ENCODE data around the gene DYRK1A. TPM values are rescaled to one million over a fixed set of nuclear protein-coding genes. Genes with fewer than 3 reads are reported as not detected.

Gene DYRK1A
- total RNA-seq, 6 experiments from 2014 or later: 35.8 to 47.3 (median 42.5) TPM

GRCh38 chr21:37341254-37341960, 25.2 kb upstream of the DYRK1A start:
- peak overlapping the region; percentile 93 for H3K27ac Mint-ChIP-seq
- peaks cover 4% of the 10 kb centered on the region for H3K9me3 Mint-ChIP-seq
- peaks cover 9% of the 10 kb centered on the region; the same call in 1 of the 2 replicates for H3K36me3 Mint-ChIP-seq (ENCODE audit: low read depth)
- no peaks in the 10 kb centered on the region for H3K27me3 Mint-ChIP-seq (ENCODE audit: insufficient read depth)
- no peak for TF ChIP-seq CTCF (IDR thresholded peaks at IDR 0.05)
- peak; percentile 87 for DNase-seq
- peaks cover 51% of the 10 kb centered on the region for H3K4me1 Mint-ChIP-seq (ENCODE audit: low read depth)
- H3K4me3 Mint-ChIP-seq: peak overlapping the region; percentile 65

GRCh38 chr21:37342046-37342632, 24.4 kb upstream of the DYRK1A start:
- H3K36me3 Mint-ChIP-seq (ENCODE audit: low read depth): peaks cover 13% of the 10 kb centered on the region
- H3K9me3 Mint-ChIP-seq: peaks cover 9% of the 10 kb centered on the region
- H3K27me3 Mint-ChIP-seq (ENCODE audit: insufficient read depth): no peaks in the 10 kb centered on the region
- DNase-seq: no peak
- H3K27ac Mint-ChIP-seq: peak overlapping the region; percentile 93
- TF ChIP-seq CTCF (IDR thresholded peaks at IDR 0.05): no peak
- H3K4me1 Mint-ChIP-seq (ENCODE audit: low read depth): peaks cover 51% of the 10 kb centered on the region
- H3K4me3 Mint-ChIP-seq: peak overlapping the region; percentile 2

GRCh38 chr21:37346841-37347430, 19.6 kb upstream of the DYRK1A start:
- peaks cover 37% of the 10 kb centered on the region for H3K9me3 Mint-ChIP-seq
- H3K27ac Mint-ChIP-seq: no peak overlapping the region
- no peak overlapping the region for H3K4me3 Mint-ChIP-seq
- H3K27me3 Mint-ChIP-seq (ENCODE audit: insufficient read depth): no peaks in the 10 kb centered on the region
- no peak for DNase-seq
- TF ChIP-seq CTCF (IDR thresholded peaks at IDR 0.05): no peak
- peaks cover 34% of the 10 kb centered on the region for H3K36me3 Mint-ChIP-seq (ENCODE audit: low read depth)
- H3K4me1 Mint-ChIP-seq (ENCODE audit: low read depth): peaks cover 6% of the 10 kb centered on the region

GRCh38 chr21:37348664-37349063, 17.9 kb upstream of the DYRK1A start:
- no peaks in the 10 kb centered on the region for H3K4me1 Mint-ChIP-seq (ENCODE audit: low read depth)
- H3K9me3 Mint-ChIP-seq: peaks cover 32% of the 10 kb centered on the region
- peaks cover 29% of the 10 kb centered on the region for H3K36me3 Mint-ChIP-seq (ENCODE audit: low read depth)
- H3K27ac Mint-ChIP-seq: no peak overlapping the region
- no peak overlapping the region for H3K4me3 Mint-ChIP-seq
- TF ChIP-seq CTCF (IDR thresholded peaks at IDR 0.05): no peak
- H3K27me3 Mint-ChIP-seq (ENCODE audit: insufficient read depth): no peaks in the 10 kb centered on the region
- peak; percentile 11 for DNase-seq

- Mint-ChIP-seq H3K4me3 (no peak overlapping the region), H3K36me3 (ENCODE audit: low read depth) (peaks cover 25% of the 10 kb centered on the region), H3K27me3 (ENCODE audit: insufficient read depth) (no peaks in the 10 kb centered on the region), H3K4me1 (ENCODE audit: low read depth) (no peaks in the 10 kb centered on the region), H3K9me3 (peaks cover 32% of the 10 kb centered on the region), H3K27ac (no peak overlapping the region)
- TF ChIP-seq CTCF (IDR thresholded peaks at IDR 0.05): no peak
- no peak for DNase-seq
These were observed 16.1 kb upstream of the DYRK1A start for GRCh38 chr21:37350472-37350871.

Measured in HFFc6 (cell line).